ENCODE data around the gene APOM. TPM values are rescaled to one million over a fixed set of nuclear protein-coding genes. Genes with fewer than 3 reads are reported as not detected.

APOM gene
- polyA plus RNA-seq, 10 donors: 2.6 to 5.7 (median 4.2) TPM

DNA sequence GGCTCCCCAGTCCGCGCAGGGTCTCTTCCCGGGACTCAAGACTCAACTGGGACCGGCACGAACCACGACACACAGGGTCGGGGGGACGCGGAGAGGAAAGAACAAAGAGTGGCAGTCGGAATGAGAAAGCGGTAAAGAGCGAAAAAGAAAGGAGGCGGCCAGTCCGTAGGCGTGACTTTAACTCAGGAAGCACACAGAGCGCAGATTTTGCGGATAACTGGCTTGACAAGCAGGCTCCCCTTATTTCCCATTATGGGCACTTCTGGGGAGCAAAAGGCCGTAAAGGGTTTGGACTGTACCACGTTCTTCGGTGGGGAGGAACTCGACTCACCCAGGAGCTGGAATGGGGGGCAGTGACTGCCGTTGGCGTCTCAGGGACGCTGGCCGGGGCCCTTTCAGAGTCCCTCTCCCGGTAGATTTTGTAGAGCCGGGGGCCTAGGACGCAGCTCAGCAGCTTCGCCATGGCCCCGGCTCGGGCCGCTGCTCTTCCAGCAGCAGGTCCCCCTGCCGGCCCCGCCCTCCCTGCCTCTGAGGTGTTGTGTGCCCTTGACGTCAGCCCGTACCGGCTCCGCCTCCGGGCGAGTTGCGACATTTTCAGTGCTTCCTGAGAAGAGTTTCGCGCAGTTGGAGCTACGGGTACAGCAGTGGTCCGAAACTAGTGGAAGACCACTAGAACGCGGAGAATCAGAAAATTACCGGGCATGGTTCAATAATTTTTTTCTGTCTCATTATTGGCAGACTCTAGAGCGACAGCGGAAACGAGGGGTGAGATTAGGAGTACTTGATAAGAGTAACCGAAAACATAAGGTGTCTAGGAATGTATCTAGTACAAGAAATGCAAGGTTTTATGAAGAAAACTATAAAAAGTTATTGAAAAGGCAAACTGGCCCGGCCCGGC lies 47.4 kb downstream of the APOM start, which contains the start of gene ABHD16A:
TSS of gene ABHD16A (minus strand) at position 506 of the 898 bp plus-strand sequence. CDS start at position 463, 43 bp downstream.
- peak; percentile 99 to 100 (median 99) for DNase-seq

DNA sequence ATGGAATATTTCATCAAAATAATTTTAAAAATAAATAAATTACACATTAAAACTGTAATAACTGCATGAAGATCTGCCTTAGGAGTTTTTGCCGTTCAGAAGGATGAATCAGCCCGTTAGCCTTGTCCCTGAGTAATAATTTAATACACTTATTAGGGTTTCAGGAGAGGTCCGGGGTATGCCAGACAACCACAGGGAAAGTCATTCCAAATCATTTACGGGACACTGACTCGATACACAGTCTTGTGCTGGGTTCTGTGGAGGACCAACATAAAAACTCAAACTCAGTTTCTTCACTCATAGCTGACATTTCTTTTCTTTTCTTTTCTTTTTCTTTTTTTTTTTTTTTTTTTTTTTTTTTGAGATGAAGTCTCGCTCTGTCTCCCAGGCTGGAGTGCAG lies 50.2 kb downstream of the APOM start:
- no peak for DNase-seq

DNA sequence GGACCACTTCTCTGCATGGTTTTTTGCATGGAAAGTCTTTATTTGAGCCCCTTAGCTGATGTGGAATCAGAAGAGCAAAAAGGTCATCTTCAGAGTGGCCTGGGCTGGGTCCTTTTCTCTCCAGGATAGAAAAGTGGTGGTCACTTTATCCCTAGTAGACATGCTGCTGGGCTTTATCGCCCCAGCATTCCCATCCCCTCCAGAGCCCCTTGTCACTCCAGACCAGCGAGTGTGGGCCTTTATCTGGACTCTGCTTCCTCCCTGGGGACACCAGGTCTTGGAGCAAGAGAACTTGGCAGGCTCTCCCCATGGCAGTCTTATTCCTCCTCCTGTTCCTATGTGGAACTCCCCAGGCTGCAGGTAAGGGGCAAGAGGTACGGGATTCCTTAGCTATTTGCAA lies 50.9 kb downstream of the APOM start, which contains the start of gene LY6G6F:
TSS of gene LY6G6F (plus strand) at position 268 of the 400 bp plus-strand sequence. CDS start at position 309, 41 bp downstream.
- no peak for DNase-seq

DNA sequence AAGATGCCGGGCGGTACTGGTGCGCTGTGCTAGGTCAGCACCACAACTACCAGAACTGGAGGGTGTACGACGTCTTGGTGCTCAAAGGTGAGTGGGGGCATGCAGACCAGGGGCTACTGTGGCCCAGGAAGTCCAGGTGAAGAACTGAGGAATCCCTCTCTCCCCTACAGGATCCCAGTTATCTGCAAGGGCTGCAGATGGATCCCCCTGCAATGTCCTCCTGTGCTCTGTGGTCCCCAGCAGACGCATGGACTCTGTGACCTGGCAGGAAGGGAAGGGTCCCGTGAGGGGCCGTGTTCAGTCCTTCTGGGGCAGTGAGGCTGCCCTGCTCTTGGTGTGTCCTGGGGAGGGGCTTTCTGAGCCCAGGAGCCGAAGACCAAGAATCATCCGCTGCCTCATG lies 52.0 kb downstream of the APOM start:
- DNase-seq: no peak

Other genes with a start within 250 kb of the APOM start
- 1 to 10 TPM in 5 of 10 donors, under 1 TPM in 5; 0.47 to 1.1 (median 0.99) TPM for gene MICB, start 157.7 kb upstream of the APOM start, polyA plus RNA-seq (ENCODE audit: insufficient read length in 10 of 10)
- gene MCCD1, start 126.9 kb upstream of the APOM start, polyA plus RNA-seq (ENCODE audit: insufficient read length in 10 of 10): not detected
- 100 to 1,000 TPM; 292 to 441 (median 367) TPM for gene DDX39B, start 113.9 kb upstream of the APOM start, polyA plus RNA-seq (ENCODE audit: insufficient read length in 10 of 10)
- 1 to 10 TPM; 2.5 to 5.9 (median 3.9) TPM for gene ATP6V1G2, start 109.3 kb upstream of the APOM start, polyA plus RNA-seq (ENCODE audit: insufficient read length in 10 of 10)
- gene NFKBIL1, start 108.3 kb upstream of the APOM start, polyA plus RNA-seq (ENCODE audit: insufficient read length in 10 of 10): 10 to 100 TPM; 11.3 to 17.7 (median 14.4) TPM
- gene LTA, start 83.6 kb upstream of the APOM start, polyA plus RNA-seq (ENCODE audit: insufficient read length in 10 of 10): under 1 TPM in 6 of 10 donors, not detected in 4; 0.12 to 0.91 (median 0.21) TPM
- gene TNF, start 80.3 kb upstream of the APOM start, polyA plus RNA-seq (ENCODE audit: insufficient read length in 10 of 10): 1 to 10 TPM in 1 of 10 donors, under 1 TPM in 8, not detected in 1; 0.17 to 3.5 (median 0.29) TPM
- 10 to 100 TPM in 1 of 10 donors, 1 to 10 TPM in 6, under 1 TPM in 3; 0.67 to 32.2 (median 1.5) TPM for gene LTB, start 73.5 kb upstream of the APOM start, polyA plus RNA-seq (ENCODE audit: insufficient read length in 10 of 10)
- 10 to 100 TPM in 1 of 10 donors, 1 to 10 TPM in 9; 4.1 to 10.9 (median 6.4) TPM for gene LST1, start 69.6 kb upstream of the APOM start, polyA plus RNA-seq (ENCODE audit: insufficient read length in 10 of 10)
- under 1 TPM in 4 of 10 donors, not detected in 6; 0.20 to 0.59 (median 0.30) TPM for gene NCR3, start 62.9 kb upstream of the APOM start, polyA plus RNA-seq (ENCODE audit: insufficient read length in 10 of 10)
- 10 to 100 TPM; 15.1 to 35.2 (median 23.0) TPM for gene AIF1, start 40.7 kb upstream of the APOM start, polyA plus RNA-seq (ENCODE audit: insufficient read length in 10 of 10)
- gene PRRC2A, start 35.2 kb upstream of the APOM start, polyA plus RNA-seq (ENCODE audit: insufficient read length in 10 of 10): 100 to 1,000 TPM; 112 to 149 (median 132) TPM
- 100 to 1,000 TPM; 177 to 216 (median 198) TPM for gene BAG6, start 3.2 kb upstream of the APOM start, polyA plus RNA-seq (ENCODE audit: insufficient read length in 10 of 10)
- 10 to 100 TPM; 11.4 to 16.0 (median 13.4) TPM for gene C6orf47, start 4.9 kb downstream of the APOM start, polyA plus RNA-seq (ENCODE audit: insufficient read length in 10 of 10)
- gene GPANK1, start 9.1 kb downstream of the APOM start, polyA plus RNA-seq (ENCODE audit: insufficient read length in 10 of 10): 10 to 100 TPM; 10.1 to 16.9 (median 12.2) TPM
- gene CSNK2B, start 10.2 kb downstream of the APOM start, polyA plus RNA-seq (ENCODE audit: insufficient read length in 10 of 10): 100 to 1,000 TPM; 118 to 150 (median 138) TPM
- 10 to 100 TPM in 6 of 10 donors, 1 to 10 TPM in 4; 5.6 to 24.0 (median 10.9) TPM for gene LY6G5B, start 14.1 kb downstream of the APOM start, polyA plus RNA-seq (ENCODE audit: insufficient read length in 10 of 10)
- 1 to 10 TPM in 9 of 10 donors, under 1 TPM in 1; 0.68 to 5.1 (median 2.4) TPM for gene LY6G5C, start 25.2 kb downstream of the APOM start, polyA plus RNA-seq (ENCODE audit: insufficient read length in 10 of 10)
- 10 to 100 TPM; 36.3 to 50.0 (median 39.2) TPM for gene ABHD16A, start 47.4 kb downstream of the APOM start, polyA plus RNA-seq (ENCODE audit: insufficient read length in 10 of 10)
- gene LY6G6F, start 51.0 kb downstream of the APOM start, polyA plus RNA-seq (ENCODE audit: insufficient read length in 10 of 10): under 1 TPM in 3 of 10 donors, not detected in 7; 0.17 to 0.38 (median 0.20) TPM
- gene LY6G6D, start 59.5 kb downstream of the APOM start, polyA plus RNA-seq (ENCODE audit: insufficient read length in 10 of 10): 1 to 10 TPM in 1 of 10 donors, under 1 TPM in 5, not detected in 4; 0.42 to 1.1 (median 0.53) TPM
- gene LY6G6C, start 65.9 kb downstream of the APOM start, polyA plus RNA-seq (ENCODE audit: insufficient read length in 10 of 10): 1 to 10 TPM in 1 of 10 donors, under 1 TPM in 8, not detected in 1; 0.19 to 1.0 (median 0.38) TPM
- gene MPIG6B, start 67.5 kb downstream of the APOM start, polyA plus RNA-seq (ENCODE audit: insufficient read length in 10 of 10): 1 to 10 TPM in 3 of 10 donors, under 1 TPM in 7; 0.52 to 1.8 (median 0.82) TPM
- 100 to 1,000 TPM in 8 of 10 donors, 10 to 100 TPM in 2; 87.3 to 135 (median 109) TPM for gene DDAH2, start 73.4 kb downstream of the APOM start, polyA plus RNA-seq (ENCODE audit: insufficient read length in 10 of 10)
- 100 to 1,000 TPM; 114 to 181 (median 138) TPM for gene CLIC1, start 80.6 kb downstream of the APOM start, polyA plus RNA-seq (ENCODE audit: insufficient read length in 10 of 10)
- 10 to 100 TPM in 6 of 10 donors, 1 to 10 TPM in 4; 5.9 to 29.4 (median 13.5) TPM for gene MSH5, start 84.1 kb downstream of the APOM start, polyA plus RNA-seq (ENCODE audit: insufficient read length in 10 of 10)
- 10 to 100 TPM in 1 of 10 donors, 1 to 10 TPM in 9; 2.1 to 10.9 (median 3.0) TPM for gene SAPCD1, start 106.8 kb downstream of the APOM start, polyA plus RNA-seq (ENCODE audit: insufficient read length in 10 of 10)
- gene VWA7, start 121.4 kb downstream of the APOM start, polyA plus RNA-seq (ENCODE audit: insufficient read length in 10 of 10): 1 to 10 TPM in 9 of 10 donors, under 1 TPM in 1; 0.88 to 3.3 (median 2.3) TPM
- gene VARS1, start 139.9 kb downstream of the APOM start, polyA plus RNA-seq (ENCODE audit: insufficient read length in 10 of 10): 10 to 100 TPM; 42.0 to 63.0 (median 46.2) TPM
- gene LSM2, start 151.1 kb downstream of the APOM start, polyA plus RNA-seq (ENCODE audit: insufficient read length in 10 of 10): 10 to 100 TPM; 46.2 to 63.6 (median 58.9) TPM
- gene HSPA1L, start 159.4 kb downstream of the APOM start, polyA plus RNA-seq (ENCODE audit: insufficient read length in 10 of 10): 1 to 10 TPM; 3.3 to 4.3 (median 3.9) TPM
- gene HSPA1A, start 159.6 kb downstream of the APOM start, polyA plus RNA-seq (ENCODE audit: insufficient read length in 10 of 10): 100 to 1,000 TPM in 1 of 10 donors, 10 to 100 TPM in 9; 47.4 to 176 (median 71.8) TPM
- gene HSPA1B, start 171.8 kb downstream of the APOM start, polyA plus RNA-seq (ENCODE audit: insufficient read length in 10 of 10): 100 to 1,000 TPM in 1 of 10 donors, 10 to 100 TPM in 9; 34.3 to 226 (median 55.8) TPM
- gene NEU1, start 206.9 kb downstream of the APOM start, polyA plus RNA-seq (ENCODE audit: insufficient read length in 10 of 10): 10 to 100 TPM; 15.3 to 19.4 (median 17.2) TPM
- gene SLC44A4, start 223.1 kb downstream of the APOM start, polyA plus RNA-seq (ENCODE audit: insufficient read length in 10 of 10): under 1 TPM in 8 of 10 donors, not detected in 2; 0.08 to 0.50 (median 0.29) TPM
- gene EHMT2, start 241.8 kb downstream of the APOM start, polyA plus RNA-seq (ENCODE audit: insufficient read length in 10 of 10): 10 to 100 TPM; 23.3 to 40.1 (median 29.4) TPM
- 10 to 100 TPM in 4 of 10 donors, 1 to 10 TPM in 6; 7.9 to 16.2 (median 9.6) TPM for gene ZBTB12, start 246.2 kb downstream of the APOM start, polyA plus RNA-seq (ENCODE audit: insufficient read length in 10 of 10)

All from muscle of back (tissue), 11 donors.